SK-N-SH (cell line): Measurements from ENCODE around the gene GSG1L2. TPM values are rescaled to one million over a fixed set of nuclear protein-coding genes. Genes with fewer than 3 reads are reported as not detected.

Experiments used
- CTCF ChIA-PET: fragments of 300-600, 350-600 bp; formaldehyde crosslinking; extraction: SDS; loops from one replicate; lab custom pipeline; 2021; lab: Yijun Ruan, JAX
- POLR2A ChIA-PET: fragments of 350-600 bp; sonication (Branson Sonifier 250); formaldehyde crosslinking; extraction: SDS; loops from one replicate; lab custom pipeline; 2020; ENCODE audit warnings: antibody characterized with exemption, inconsistent platforms; lab: Yijun Ruan, JAX
- DNase-seq: peaks from one replicate; pipeline ENCODE4 v3.0.0; 2012
- H2AFZ ChIP-seq: fragments of 200-600 bp; sonication (generic); 2 replicates; pipeline ENCODE4 v1.8.1; 2016; ENCODE audit warnings: antibody characterized with exemption, mild to moderate bottlenecking, low read depth
- H3F3A ChIP-seq: fragments of 200-600 bp; sonication (generic); replicated peaks from 2 replicates; pipeline ENCODE3; 2016; ENCODE audit warnings: antibody characterized with exemption, mild to moderate bottlenecking; ENCODE audit not compliant: insufficient read depth
- H3K27ac ChIP-seq, 2 experiments: fragments of 200-500 bp in 1 of 2; fragments of 200-600 bp in 1 of 2; sonication (Bioruptor generic) in 1 of 2; sonication (generic), shearing (Covaris generic) in 1 of 2; 2 replicates each; pipeline versions ENCODE4 v1.5.1 to v1.6.1; 2014 to 2016; ENCODE audit warnings: low read depth in 2 of 2, inconsistent platforms in 1 of 2, low read length in 1 of 2, mild to moderate bottlenecking in 1 of 2, mixed read lengths in 1 of 2
- H3K27me3 ChIP-seq: fragments of 200-600 bp; sonication (generic), shearing (Covaris generic); 2 replicates; pipeline ENCODE4 v1.6.1; 2016; ENCODE audit warnings: mixed run types; ENCODE audit not compliant: insufficient read depth
- H3K36me3 ChIP-seq, 2 experiments: fragments of 200-500 bp in 1 of 2; fragments of 200-600 bp in 1 of 2; sonication (Bioruptor generic) in 1 of 2; sonication (generic) in 1 of 2; replicated peaks in 1 of 2; 2 replicates each; pipeline versions ENCODE3 to v1.5.1; 2014 to 2016; ENCODE audit warnings: low read length in 1 of 2, mild to moderate bottlenecking in 1 of 2; ENCODE audit not compliant: insufficient read depth in 2 of 2, control insufficient read depth in 1 of 2
- H3K4me1 ChIP-seq, 2 experiments: fragments of 200-500 bp in 1 of 2; fragments of 200-600 bp in 1 of 2; sonication (Bioruptor generic) in 1 of 2; sonication (generic), shearing (Covaris generic) in 1 of 2; 2 replicates each; pipeline versions ENCODE4 v1.5.1 to v1.6.1; 2014 to 2016; ENCODE audit warnings: low read depth in 1 of 2, low read length in 1 of 2, mixed run types in 1 of 2; ENCODE audit not compliant: insufficient read depth in 2 of 2, control insufficient read depth in 1 of 2
- H3K4me2 ChIP-seq: fragments of 200-600 bp; sonication (generic), shearing (Covaris generic); 2 replicates; pipeline ENCODE4 v1.6.1; 2017; ENCODE audit warnings: mixed run types
- H3K4me3 ChIP-seq, 2 experiments: fragments of 200-500 bp in 1 of 2; fragments of 200-600 bp in 1 of 2; sonication (Bioruptor generic) in 1 of 2; sonication (generic), shearing (Covaris generic) in 1 of 2; 2 replicates each; pipeline versions ENCODE4 v1.5.1 to v1.8.1; 2014 to 2016; ENCODE audit warnings: low read depth in 2 of 2, inconsistent platforms in 1 of 2, low read length in 1 of 2, mild to moderate bottlenecking in 1 of 2, mixed read lengths in 1 of 2, moderate library complexity in 1 of 2
- H3K79me2 ChIP-seq: fragments of 200-600 bp; sonication (generic); 2 replicates; pipeline ENCODE4 v1.8.1; 2017; ENCODE audit warnings: mild to moderate bottlenecking; ENCODE audit not compliant: insufficient read depth
- H3K9ac ChIP-seq: fragments of 200-600 bp; sonication (generic); 2 replicates; pipeline ENCODE4 v1.6.1; 2017; ENCODE audit warnings: mixed run types
- H3K9me2 ChIP-seq: fragments of 200-600 bp; sonication (generic); 2 replicates; pipeline ENCODE4 v1.6.1; 2017; ENCODE audit warnings: mixed run types
- H3K9me3 ChIP-seq: fragments of 200-600 bp; sonication (generic); 2 replicates; pipeline ENCODE4 v1.6.1; 2017; ENCODE audit warnings: mixed run types, mild to moderate bottlenecking, moderate library complexity
- H4K20me1 ChIP-seq: fragments of 200-600 bp; sonication (generic); 2 replicates; pipeline ENCODE4 v1.6.1; 2017; ENCODE audit warnings: mild to moderate bottlenecking, mixed run types; ENCODE audit not compliant: insufficient read depth
- EP300 ChIP-seq, 2 experiments: IDR thresholded peaks; 2 replicates each; pipeline versions ENCODE4 v1.4.0 to v1.6.1; 2012; ENCODE audit warnings: borderline replicate concordance in 1 of 2, low read depth in 1 of 2, low read length in 1 of 2
- EZH2phosphoT487 ChIP-seq: fragments of 200-600 bp; sonication (generic); IDR thresholded peaks from 2 replicates; pipeline ENCODE4 v1.6.1; 2017; ENCODE audit warnings: low read depth, mixed run types, mild to moderate bottlenecking, antibody characterized with exemption, moderate library complexity, borderline replicate concordance
- FOXJ3 ChIP-seq: sonication (generic); formaldehyde crosslinking; IDR thresholded peaks from 2 replicates; pipeline ENCODE4 v1.5.1; 2020; ENCODE audit warnings: mild to moderate bottlenecking, missing genetic modification reagents
- GABPA ChIP-seq: IDR thresholded peaks from 2 replicates; pipeline ENCODE4 v1.4.0; 2012; ENCODE audit warnings: low read depth, mild to moderate bottlenecking
- JUND ChIP-seq: IDR thresholded peaks from 2 replicates; pipeline ENCODE4 v1.4.0; 2012
- MEF2A ChIP-seq: IDR thresholded peaks from 2 replicates; pipeline ENCODE4 v1.4.0; 2012; ENCODE audit warnings: low read depth, borderline replicate concordance
- POLR2AphosphoS5 ChIP-seq: IDR thresholded peaks from 2 replicates; pipeline ENCODE4 v1.6.1; 2012; ENCODE audit warnings: low read depth, low read length
- RAD21 ChIP-seq: IDR thresholded peaks from 2 replicates; pipeline ENCODE4 v1.6.1; 2012; ENCODE audit warnings: mild to moderate bottlenecking, low read length
- TAF1 ChIP-seq: IDR thresholded peaks from 2 replicates; pipeline ENCODE4 v1.6.1; 2012; ENCODE audit warnings: low read depth, mild to moderate bottlenecking, low read length, moderate library complexity, borderline replicate concordance
- TEAD4 ChIP-seq: IDR thresholded peaks from 2 replicates; pipeline ENCODE4 v1.4.0; 2012; ENCODE audit warnings: mild to moderate bottlenecking, borderline replicate concordance; ENCODE audit not compliant: insufficient read depth
- YY1 ChIP-seq: IDR thresholded peaks from 2 replicates; pipeline ENCODE4 v1.4.0; 2012; ENCODE audit warnings: low read depth, mild to moderate bottlenecking
- WGBS: methylation state at CpG from one replicate; pipeline ENCODE4 v1.1.6; 2017; ENCODE audit warnings: low lambda C conversion rate; 5-methylcytosine and 5-hydroxymethylcytosine counted together
- polyA plus RNA-seq, 3 experiments: library from polyadenylated mRNA; depleted of rRNA; stranded (reverse); fragments of >200 nt; gene quantifications; 2 replicates each; pipeline ENCODE4 v1.2.3, GENCODE V29; 2012
- TF ChIP-seq, protein P1 (sequence below): fragments of 150-350 bp; IDR thresholded peaks from 2 replicates; pipeline ENCODE4 v1.6.1; 2017; ENCODE audit warnings: antibody characterized with exemption, low read length, low read depth, borderline replicate concordance
- TF ChIP-seq, protein P2 (sequence below): IDR thresholded peaks from 2 replicates; pipeline ENCODE4 v1.4.0; 2012; ENCODE audit warnings: low read depth
- TF ChIP-seq, protein P3 (sequence below): IDR thresholded peaks from 2 replicates; pipeline ENCODE4 v1.6.1; 2012; ENCODE audit warnings: mild to moderate bottlenecking, low read depth, low read length, moderate library complexity
- TF ChIP-seq, protein P4 (sequence below): IDR thresholded peaks from 2 replicates; pipeline ENCODE4; 2012

GSG1L2 gene
- polyA plus RNA-seq, 1 of the 3 experiments (the other 2 are of a cell fraction), result not detected

GRCh38 chr17:9766970-9767369, 54.9 kb downstream of the GSG1L2 start:
- no peak overlapping the region for H2AFZ ChIP-seq
- H3K27ac ChIP-seq, result no peak overlapping the region
- no peaks in the 10 kb centered on the region for H3F3A ChIP-seq
- TF ChIP-seq EZH2phosphoT487 (no peak), YY1 (no peak)
- TF ChIP-seq, protein P1, sequence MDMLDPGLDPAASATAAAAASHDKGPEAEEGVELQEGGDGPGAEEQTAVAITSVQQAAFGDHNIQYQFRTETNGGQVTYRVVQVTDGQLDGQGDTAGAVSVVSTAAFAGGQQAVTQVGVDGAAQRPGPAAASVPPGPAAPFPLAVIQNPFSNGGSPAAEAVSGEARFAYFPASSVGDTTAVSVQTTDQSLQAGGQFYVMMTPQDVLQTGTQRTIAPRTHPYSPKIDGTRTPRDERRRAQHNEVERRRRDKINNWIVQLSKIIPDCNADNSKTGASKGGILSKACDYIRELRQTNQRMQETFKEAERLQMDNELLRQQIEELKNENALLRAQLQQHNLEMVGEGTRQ, result no peak
- no peak overlapping the region for H3K4me2 ChIP-seq
- no peaks in the 10 kb centered on the region for H4K20me1 ChIP-seq
- H3K27me3 ChIP-seq, result peaks cover 44% of the 10 kb centered on the region; the same call in 1 of the 2 replicates
- H3K36me3 ChIP-seq, result no peaks in the 10 kb centered on the region
- no peaks in the 10 kb centered on the region for H3K9me3 ChIP-seq
- CTCF ChIA-PET, result interaction anchor here (1.0 to 1.4 kb wide), 2 partner anchors 21 to 38 kb away, joined by 3 read pairs; no protein-coding TSS in a partner anchor
- no peaks in the 10 kb centered on the region for H3K79me2 ChIP-seq
- no peaks in the 10 kb centered on the region for H3K9me2 ChIP-seq
- no peak overlapping the region for H3K4me3 ChIP-seq
- DNase-seq, result no peak
- no peaks in the 10 kb centered on the region for H3K4me1 ChIP-seq
- no peak overlapping the region for H3K9ac ChIP-seq
- 51% methylated on average over 5 of the region's 5 CpGs for WGBS
- POLR2A ChIA-PET, result no interaction called here

DNA sequence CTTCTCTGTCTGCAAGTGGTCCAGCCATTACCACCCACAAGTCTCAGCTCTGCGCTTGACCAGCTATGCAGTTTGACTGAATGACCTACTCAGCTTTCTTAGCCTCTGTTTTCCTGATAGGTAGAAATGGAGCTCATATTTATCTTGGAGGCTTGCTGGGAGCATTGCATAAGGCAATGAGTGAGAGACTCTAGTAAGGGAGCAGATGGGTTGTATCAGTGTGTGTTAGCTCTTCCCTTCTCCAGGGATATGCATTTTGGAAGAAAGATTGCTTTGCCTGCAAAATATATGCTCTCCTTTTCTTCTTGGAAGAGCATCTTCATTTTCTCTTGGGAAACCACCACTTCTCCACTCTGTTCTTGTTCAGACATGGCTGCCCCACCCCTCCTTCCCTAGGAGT, 56.6 kb downstream of the GSG1L2 start:
- Histone ChIP-seq H3K4me3 (no peak overlapping the region), H3K36me3 (no peaks in the 10 kb centered on the region), H3K4me1 (no peaks in the 10 kb centered on the region), H3F3A (no peaks in the 10 kb centered on the region), H3K27me3 (peaks cover 38% of the 10 kb centered on the region; the same call in 1 of the 2 replicates), H3K9me2 (no peaks in the 10 kb centered on the region), H4K20me1 (no peaks in the 10 kb centered on the region), H3K79me2 (no peaks in the 10 kb centered on the region), H2AFZ (no peak overlapping the region), H3K9ac (no peak overlapping the region), H3K9me3 (no peaks in the 10 kb centered on the region), H3K27ac (no peak overlapping the region), H3K4me2 (no peak overlapping the region)
- TF ChIP-seq FOXJ3 (CRISPR knock-in tag) (no peak), GABPA (no peak), TAF1 (no peak)
- no peak for DNase-seq
- POLR2A ChIA-PET, result no interaction called here
- 18% methylated on average over 1 of the region's 1 CpG for WGBS
- CTCF ChIA-PET, result no interaction called here

DNA sequence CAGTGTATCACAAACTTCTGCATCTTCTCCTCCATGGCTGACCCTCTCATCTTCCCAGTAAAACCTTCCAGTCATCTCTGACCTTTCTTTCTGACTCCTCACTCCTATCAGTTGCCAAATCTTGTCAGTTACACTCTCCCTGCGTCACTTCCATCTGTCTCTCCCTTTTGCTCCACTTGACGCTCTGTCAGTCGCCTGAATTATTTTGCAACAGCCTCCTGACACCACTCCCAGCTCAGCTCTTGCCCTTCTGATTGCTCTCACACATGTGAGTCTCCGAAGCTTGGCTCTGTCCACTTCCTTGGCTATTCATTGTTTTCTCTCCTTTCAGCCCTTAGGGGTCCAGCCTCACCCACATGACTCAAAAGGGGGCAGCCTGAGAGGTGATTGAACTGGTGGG, 58.2 kb downstream of the GSG1L2 start:
- Histone ChIP-seq H3K79me2 (no peaks in the 10 kb centered on the region), H3K9ac (no peak overlapping the region), H2AFZ (no peak overlapping the region), H3K4me2 (no peak overlapping the region), H3K27me3 (peaks cover 22% of the 10 kb centered on the region; the same call in 1 of the 2 replicates), H3F3A (no peaks in the 10 kb centered on the region), H4K20me1 (no peaks in the 10 kb centered on the region), H3K36me3 (no peaks in the 10 kb centered on the region), H3K27ac (no peak overlapping the region), H3K4me1 (no peaks in the 10 kb centered on the region), H3K9me2 (no peaks in the 10 kb centered on the region), H3K4me3 (no peak overlapping the region), H3K9me3 (no peaks in the 10 kb centered on the region)
- POLR2A ChIA-PET, result no interaction called here
- DNase-seq, result no peak
- 9% methylated on average over 4 of the region's 4 CpGs for WGBS
- CTCF ChIA-PET, result no interaction called here
- TF ChIP-seq, protein P2, sequence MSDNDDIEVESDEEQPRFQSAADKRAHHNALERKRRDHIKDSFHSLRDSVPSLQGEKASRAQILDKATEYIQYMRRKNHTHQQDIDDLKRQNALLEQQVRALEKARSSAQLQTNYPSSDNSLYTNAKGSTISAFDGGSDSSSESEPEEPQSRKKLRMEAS, result no peak
- TF ChIP-seq MEF2A (no peak), JUND (no peak), EP300 (IDR thresholded peaks at IDR 0.05; ENCODE audit: borderline replicate concordance in 1 of 2, low read depth in 1 of 2, low read length in 1 of 2) (no peak), RAD21 (no peak), POLR2AphosphoS5 (no peak), TEAD4 (no peak), EZH2phosphoT487 (no peak)
- TF ChIP-seq, protein P1, result no peak
- TF ChIP-seq, protein P3, sequence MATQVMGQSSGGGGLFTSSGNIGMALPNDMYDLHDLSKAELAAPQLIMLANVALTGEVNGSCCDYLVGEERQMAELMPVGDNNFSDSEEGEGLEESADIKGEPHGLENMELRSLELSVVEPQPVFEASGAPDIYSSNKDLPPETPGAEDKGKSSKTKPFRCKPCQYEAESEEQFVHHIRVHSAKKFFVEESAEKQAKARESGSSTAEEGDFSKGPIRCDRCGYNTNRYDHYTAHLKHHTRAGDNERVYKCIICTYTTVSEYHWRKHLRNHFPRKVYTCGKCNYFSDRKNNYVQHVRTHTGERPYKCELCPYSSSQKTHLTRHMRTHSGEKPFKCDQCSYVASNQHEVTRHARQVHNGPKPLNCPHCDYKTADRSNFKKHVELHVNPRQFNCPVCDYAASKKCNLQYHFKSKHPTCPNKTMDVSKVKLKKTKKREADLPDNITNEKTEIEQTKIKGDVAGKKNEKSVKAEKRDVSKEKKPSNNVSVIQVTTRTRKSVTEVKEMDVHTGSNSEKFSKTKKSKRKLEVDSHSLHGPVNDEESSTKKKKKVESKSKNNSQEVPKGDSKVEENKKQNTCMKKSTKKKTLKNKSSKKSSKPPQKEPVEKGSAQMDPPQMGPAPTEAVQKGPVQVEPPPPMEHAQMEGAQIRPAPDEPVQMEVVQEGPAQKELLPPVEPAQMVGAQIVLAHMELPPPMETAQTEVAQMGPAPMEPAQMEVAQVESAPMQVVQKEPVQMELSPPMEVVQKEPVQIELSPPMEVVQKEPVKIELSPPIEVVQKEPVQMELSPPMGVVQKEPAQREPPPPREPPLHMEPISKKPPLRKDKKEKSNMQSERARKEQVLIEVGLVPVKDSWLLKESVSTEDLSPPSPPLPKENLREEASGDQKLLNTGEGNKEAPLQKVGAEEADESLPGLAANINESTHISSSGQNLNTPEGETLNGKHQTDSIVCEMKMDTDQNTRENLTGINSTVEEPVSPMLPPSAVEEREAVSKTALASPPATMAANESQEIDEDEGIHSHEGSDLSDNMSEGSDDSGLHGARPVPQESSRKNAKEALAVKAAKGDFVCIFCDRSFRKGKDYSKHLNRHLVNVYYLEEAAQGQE, result no peak
- TF ChIP-seq, protein P4, sequence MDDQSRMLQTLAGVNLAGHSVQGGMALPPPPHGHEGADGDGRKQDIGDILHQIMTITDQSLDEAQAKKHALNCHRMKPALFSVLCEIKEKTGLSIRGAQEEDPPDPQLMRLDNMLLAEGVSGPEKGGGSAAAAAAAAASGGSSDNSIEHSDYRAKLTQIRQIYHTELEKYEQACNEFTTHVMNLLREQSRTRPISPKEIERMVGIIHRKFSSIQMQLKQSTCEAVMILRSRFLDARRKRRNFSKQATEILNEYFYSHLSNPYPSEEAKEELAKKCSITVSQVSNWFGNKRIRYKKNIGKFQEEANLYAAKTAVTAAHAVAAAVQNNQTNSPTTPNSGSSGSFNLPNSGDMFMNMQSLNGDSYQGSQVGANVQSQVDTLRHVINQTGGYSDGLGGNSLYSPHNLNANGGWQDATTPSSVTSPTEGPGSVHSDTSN, result no peak
